Sigmoid colon (tissue), 7 donors: ENCODE results near the gene NUP98. TPM values are rescaled to one million over a fixed set of nuclear protein-coding genes. Genes with fewer than 3 reads are reported as not detected.
"Not testable (repeated sequence)": the region's sequence is repeated elsewhere in the genome, so short reads cannot be mapped to it uniquely, and the experiment has no call there.

Experiments
- DNase-seq: peaks from one replicate; pipeline ENCODE4 v3.0.0-alpha.2; 2019
- H3K27ac ChIP-seq, 4 donors: fragments of 200-600 bp; sonication (generic); one replicate each; pipeline ENCODE4 v1.5.1; 2016 to 2019; ENCODE audit warnings: mild to moderate bottlenecking in 1 of 4
- H3K27me3 ChIP-seq, 3 donors: fragments of 200-600 bp; sonication (generic); one replicate each; pipeline ENCODE4 v1.5.1; 2019; ENCODE audit warnings: mild to moderate bottlenecking in 1 of 3
- H3K36me3 ChIP-seq, 4 donors: fragments of 200-600 bp; sonication (generic); one replicate each; pipeline ENCODE4 v1.5.1; 2016 to 2019
- H3K4me1 ChIP-seq, 4 donors: fragments of 200-600 bp; sonication (generic); one replicate each; pipeline ENCODE4 v1.5.1; 2017 to 2019
- H3K4me3 ChIP-seq, 4 donors: fragments of 200-600 bp; sonication (generic); one replicate each; pipeline ENCODE4 v1.5.1; 2017 to 2019; ENCODE audit warnings: mild to moderate bottlenecking in 2 of 4, moderate library complexity in 1 of 4
- H3K9me3 ChIP-seq, 4 donors: fragments of 200-600 bp in 3 of 4; sonication (generic) in 3 of 4; one replicate each; pipeline versions ENCODE4 v1.5.1 to v1.6.1; 2013 to 2019
- EP300 ChIP-seq, 4 donors: sonication (generic); formaldehyde crosslinking; IDR thresholded peaks; one replicate each; pipeline ENCODE4 v1.6.1; 2017; ENCODE audit warnings: antibody characterized with exemption in 4 of 4
- POLR2A ChIP-seq, 2 donors: fragments of 450-650 bp; IDR thresholded peaks; one replicate each; pipeline ENCODE4 v1.6.1; 2016; ENCODE audit warnings: antibody characterized with exemption in 2 of 2, mild to moderate bottlenecking in 2 of 2, moderate library complexity in 2 of 2
- POLR2AphosphoS5 ChIP-seq, 4 donors: sonication (generic); formaldehyde crosslinking; IDR thresholded peaks; one replicate each; pipeline ENCODE4 v1.6.1; 2017; ENCODE audit warnings: antibody characterized with exemption in 4 of 4
- WGBS, 2 donors: extraction: QIAGEN DNeasy Blood & Tissue Kit; methylation state at CpG; one replicate each; pipeline ENCODE4 v1.1.7; 2013; 5-methylcytosine and 5-hydroxymethylcytosine counted together
- intact Hi-C: fragments of 100-400 bp; cut with DNase I; formaldehyde crosslinking; loops from one replicate; pipeline ENCODE4 v1.15.1; 2023
- polyA plus RNA-seq, 3 donors: library from polyadenylated mRNA; stranded (reverse); fragments of 200-250 nt; gene quantifications; one replicate each; pipeline ENCODE4 v1.2.3, GENCODE V29; 2013
- total RNA-seq, 4 donors: library from RNA; depleted of rRNA; stranded (reverse); fragments of >200 nt; gene quantifications; one replicate each; pipeline ENCODE4 v1.1.0, GENCODE V29; 2016
- TF ChIP-seq, protein P1 (sequence below), 4 experiments: fragments of 450-650 bp in 3 of 4; fragments of 200-600 bp in 1 of 4; IDR thresholded peaks; one replicate each; pipeline ENCODE4 v1.5.1; 2016 to 2019; ENCODE audit warnings: antibody characterized with exemption in 4 of 4, mild to moderate bottlenecking in 3 of 4, moderate library complexity in 2 of 4
- donor health status: healthy with polysubstance abuse.
- donor health status: Bipolar disorder and iron deficiency.
- donor health status: healthy.

The NUP98 gene
- total and polyA plus RNA-seq, 7 donors = 14.4 to 158 (median 83.5) TPM

DNA sequence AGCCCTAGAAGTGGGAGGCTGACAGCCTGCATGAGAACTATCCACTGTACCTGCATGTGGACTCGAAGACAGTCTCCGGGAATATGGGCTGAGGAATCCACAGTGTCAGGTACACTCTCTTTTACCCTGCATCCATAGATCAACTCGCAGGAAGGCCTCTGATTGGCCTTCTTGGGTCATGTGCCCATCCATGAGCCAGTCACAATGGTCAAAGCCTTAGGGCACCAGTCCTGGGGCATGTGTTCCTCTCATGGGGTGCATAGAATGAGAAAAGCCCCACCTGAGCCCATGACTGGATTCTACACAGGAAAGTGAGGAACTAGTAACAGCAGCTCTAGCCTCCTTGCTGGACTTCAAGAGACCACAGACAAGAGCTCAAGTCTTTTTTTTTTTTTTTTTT is 141.8 kb downstream of the NUP98 start:
- intact Hi-C loops = no loop called here
- TF ChIP-seq POLR2A (IDR thresholded peaks at IDR 0.05) (no peak), POLR2AphosphoS5 (IDR thresholded peaks at IDR 0.05) (no peak), EP300 (IDR thresholded peaks at IDR 0.05) (no peak)
- TF ChIP-seq, protein P1, sequence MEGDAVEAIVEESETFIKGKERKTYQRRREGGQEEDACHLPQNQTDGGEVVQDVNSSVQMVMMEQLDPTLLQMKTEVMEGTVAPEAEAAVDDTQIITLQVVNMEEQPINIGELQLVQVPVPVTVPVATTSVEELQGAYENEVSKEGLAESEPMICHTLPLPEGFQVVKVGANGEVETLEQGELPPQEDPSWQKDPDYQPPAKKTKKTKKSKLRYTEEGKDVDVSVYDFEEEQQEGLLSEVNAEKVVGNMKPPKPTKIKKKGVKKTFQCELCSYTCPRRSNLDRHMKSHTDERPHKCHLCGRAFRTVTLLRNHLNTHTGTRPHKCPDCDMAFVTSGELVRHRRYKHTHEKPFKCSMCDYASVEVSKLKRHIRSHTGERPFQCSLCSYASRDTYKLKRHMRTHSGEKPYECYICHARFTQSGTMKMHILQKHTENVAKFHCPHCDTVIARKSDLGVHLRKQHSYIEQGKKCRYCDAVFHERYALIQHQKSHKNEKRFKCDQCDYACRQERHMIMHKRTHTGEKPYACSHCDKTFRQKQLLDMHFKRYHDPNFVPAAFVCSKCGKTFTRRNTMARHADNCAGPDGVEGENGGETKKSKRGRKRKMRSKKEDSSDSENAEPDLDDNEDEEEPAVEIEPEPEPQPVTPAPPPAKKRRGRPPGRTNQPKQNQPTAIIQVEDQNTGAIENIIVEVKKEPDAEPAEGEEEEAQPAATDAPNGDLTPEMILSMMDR (IDR thresholded peaks at IDR 0.05) = no peak
- Histone ChIP-seq H3K4me3 (no peak overlapping the region), H3K9me3 (no peaks in the 10 kb centered on the region), H3K27ac (no peak overlapping the region), H3K27me3 (no peaks in the 10 kb centered on the region), H3K4me1 (no peaks in the 10 kb centered on the region), H3K36me3 (no peaks in the 10 kb centered on the region)
- 91 to 94% methylated on average over 3 of the region's 3 CpGs for WGBS, 2 donors
- DNase-seq = no peak

DNA sequence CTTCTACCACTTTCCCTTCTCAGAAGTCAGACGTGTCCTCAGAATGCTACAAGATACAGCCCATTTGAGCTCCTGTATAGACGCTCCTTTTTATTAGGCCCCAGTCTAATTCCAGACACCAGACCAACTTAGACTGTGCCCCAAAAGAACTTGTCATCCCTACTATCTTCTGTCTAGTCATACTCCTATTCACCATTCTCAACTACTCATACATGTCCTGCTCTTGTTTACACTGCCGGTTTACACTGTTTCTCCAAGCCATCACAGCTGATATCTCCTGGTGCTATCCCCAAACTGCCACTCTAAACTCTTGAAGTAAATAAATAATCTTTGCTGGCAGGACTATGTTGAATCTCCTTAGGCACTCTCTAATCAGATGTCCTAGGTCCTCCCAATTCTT is 144.8 kb downstream of the NUP98 start:
- H3K4me1 ChIP-seq, H3K4me3 ChIP-seq, H3K27me3 ChIP-seq, H3K9me3 ChIP-seq, DNase-seq, H3K27ac ChIP-seq, intact Hi-C loops, H3K36me3 ChIP-seq: not testable (repeated sequence)
- WGBS, 2 donors = 85 to 96% methylated on average over 2 of the region's 3 CpGs

DNA sequence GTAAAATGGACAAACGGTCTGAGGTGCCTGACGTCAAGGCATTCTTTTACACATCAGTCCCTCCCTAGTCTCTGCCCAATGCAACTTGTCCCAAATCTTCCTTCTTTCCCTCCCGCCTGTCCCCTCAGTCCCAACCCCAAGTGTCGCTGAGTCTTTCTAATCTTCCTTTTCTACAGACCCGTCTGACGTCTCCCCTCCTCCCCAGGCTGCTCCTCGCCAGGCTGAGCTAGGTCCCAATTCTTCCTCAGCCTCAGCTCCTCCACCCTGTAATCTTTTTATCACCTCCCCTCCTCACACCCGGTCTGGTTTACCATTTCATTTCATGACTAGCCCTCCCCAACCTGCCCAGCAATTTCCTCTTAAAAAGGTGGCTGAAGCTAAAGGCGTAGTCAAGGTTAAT is 148.0 kb downstream of the NUP98 start:
- 11 to 49% methylated on average over 9 of the region's 9 CpGs for WGBS, 2 donors
- H3K27ac ChIP-seq, intact Hi-C loops, DNase-seq, H3K9me3 ChIP-seq, H3K4me3 ChIP-seq, H3K27me3 ChIP-seq, H3K4me1 ChIP-seq, H3K36me3 ChIP-seq: not testable (repeated sequence)

DNA sequence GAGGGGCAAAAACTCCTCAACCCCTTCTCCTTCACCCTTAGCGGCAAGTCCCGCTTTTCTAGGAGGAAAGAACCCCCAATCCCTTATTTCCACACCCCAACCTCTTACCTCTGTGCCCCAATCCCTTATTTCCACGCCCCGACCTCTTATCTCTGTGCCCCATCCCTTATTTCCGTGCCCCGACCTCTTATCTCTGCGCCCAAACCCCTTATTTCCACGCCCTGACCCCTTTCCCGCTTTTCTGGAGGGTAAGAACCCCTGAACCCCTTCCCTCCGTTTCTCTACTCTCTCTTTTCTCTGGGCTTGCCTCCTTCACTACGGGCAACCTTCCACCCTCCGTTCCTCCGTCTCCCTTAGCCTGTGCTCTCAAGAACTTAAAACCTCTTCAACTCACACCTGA is 148.5 kb downstream of the NUP98 start:
- DNase-seq, H3K27ac ChIP-seq, H3K36me3 ChIP-seq, H3K9me3 ChIP-seq, H3K4me3 ChIP-seq, H3K27me3 ChIP-seq, intact Hi-C loops, H3K4me1 ChIP-seq: not testable (repeated sequence)
- 35 to 75% methylated on average over 13 of the region's 13 CpGs for WGBS, 2 donors

DNA sequence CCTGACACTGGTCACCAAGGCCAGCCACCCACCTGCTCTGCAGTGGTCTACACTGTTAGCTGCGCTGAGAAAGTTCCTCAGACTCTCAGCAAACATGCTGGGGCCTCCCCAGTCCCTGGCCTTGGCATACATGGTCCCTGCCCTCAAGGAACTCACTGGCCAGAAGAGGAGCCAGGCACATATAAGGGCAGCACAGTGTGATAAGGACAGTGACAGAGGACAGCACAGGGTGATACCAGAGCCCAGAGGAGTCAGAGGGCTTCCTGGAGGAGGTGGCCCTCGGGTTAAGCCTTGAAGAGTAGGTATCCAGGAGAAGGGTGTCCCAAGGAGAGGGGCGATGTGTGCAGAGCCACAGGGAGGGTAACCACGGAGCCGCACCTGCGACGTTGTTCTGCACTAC is 151.8 kb downstream of the NUP98 start:
- DNase-seq = no peak
- peaks cover 0 to 17% (median 15%) of the 10 kb centered on the region in 4 donors for H3K4me1 ChIP-seq
- WGBS, 2 donors = 74 to 86% methylated on average over 7 of the region's 7 CpGs
- no peak overlapping the region for H3K4me3 ChIP-seq
- intact Hi-C loops = no loop called here
- no peak overlapping the region for H3K27ac ChIP-seq
- TF ChIP-seq, protein P1 (IDR thresholded peaks at IDR 0.05) = no peak
- TF ChIP-seq POLR2AphosphoS5 (IDR thresholded peaks at IDR 0.05) (no peak), POLR2A (IDR thresholded peaks at IDR 0.05) (no peak), EP300 (IDR thresholded peaks at IDR 0.05) (no peak)
- no peaks in the 10 kb centered on the region for H3K9me3 ChIP-seq
- H3K27me3 ChIP-seq = peaks cover 0 to 9% (median 4%) of the 10 kb centered on the region in 3 donors
- H3K36me3 ChIP-seq = no peaks in the 10 kb centered on the region

DNA sequence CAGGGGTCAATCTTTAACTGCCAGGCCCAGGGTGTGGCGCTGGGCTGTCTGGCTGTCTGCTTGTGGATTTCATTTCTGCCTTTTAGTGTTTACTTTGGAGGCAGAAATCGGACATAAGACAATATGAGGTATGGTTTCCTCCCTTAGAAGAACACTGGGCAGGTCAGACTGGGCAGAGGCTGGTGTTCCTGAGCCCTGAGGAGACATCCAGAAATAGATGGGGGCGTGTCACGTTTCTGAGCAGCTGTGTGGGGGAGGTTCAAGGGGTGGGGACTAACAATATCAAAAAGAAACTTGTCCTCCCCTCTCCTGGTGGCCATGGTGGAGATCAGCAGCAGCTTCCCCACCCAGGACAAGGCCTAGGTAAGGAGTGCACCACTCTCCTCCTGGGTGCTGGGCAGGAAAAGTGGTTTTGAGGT is 152.5 kb downstream of the NUP98 start, which contains the start of gene ART1:
TSS of gene ART1 (plus strand) at position 312 of the 419 bp plus-strand sequence. CDS start 14,086 bp downstream, outside the sequence.
- no peaks in the 10 kb centered on the region for H3K9me3 ChIP-seq
- H3K4me3 ChIP-seq = no peak within 1 kb of the TSS
- TF ChIP-seq, protein P1 (IDR thresholded peaks at IDR 0.05) = no peak
- TF ChIP-seq EP300 (IDR thresholded peaks at IDR 0.05) (no peak), POLR2A (IDR thresholded peaks at IDR 0.05) (no peak), POLR2AphosphoS5 (IDR thresholded peaks at IDR 0.05) (no peak)
- no peaks in the 10 kb centered on the region for H3K36me3 ChIP-seq
- WGBS, 2 donors = 34 to 71% methylated on average over 4 of the region's 4 CpGs
- no peak for DNase-seq
- intact Hi-C loops = no loop called here
- peaks cover 0 to 9% (median 4%) of the 10 kb centered on the region in 3 donors for H3K27me3 ChIP-seq
- H3K4me1 ChIP-seq = peaks cover 0 to 17% (median 15%) of the 10 kb centered on the region in 4 donors
- H3K27ac ChIP-seq = no peak within 1 kb of the TSS

DNA sequence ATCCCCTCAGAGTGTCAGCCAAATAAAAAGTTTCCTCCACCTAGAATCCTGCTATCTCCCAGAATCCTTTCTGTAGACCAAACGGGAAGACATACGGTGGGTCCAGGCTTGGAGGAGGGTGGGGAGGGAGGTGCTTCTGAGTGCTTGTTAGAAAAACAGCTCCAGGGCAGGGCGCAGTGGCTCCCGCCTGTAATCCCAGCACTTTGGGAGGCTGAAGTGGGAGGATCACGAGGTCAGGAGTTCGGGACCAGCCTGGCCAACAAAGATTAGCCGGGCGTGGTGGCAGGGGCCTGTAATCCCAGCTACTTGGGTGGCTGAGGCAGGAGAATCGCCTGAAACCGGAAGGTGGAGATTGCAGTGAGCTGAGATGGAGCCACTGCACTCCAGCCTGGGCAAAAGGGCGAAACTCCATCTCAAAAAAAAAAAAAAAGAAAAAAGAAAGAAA is 154.2 kb downstream of the NUP98 start:
- WGBS, 2 donors = 17 to 43% methylated on average over 11 of the region's 11 CpGs
- H3K27ac ChIP-seq, H3K27me3 ChIP-seq, H3K36me3 ChIP-seq, DNase-seq, H3K9me3 ChIP-seq, intact Hi-C loops: not testable (repeated sequence)
- Histone ChIP-seq H3K4me1 (peaks cover 0 to 17% (median 15%) of the 10 kb centered on the region in 4 donors), H3K4me3 (peak overlapping the region in 1 of 4 donors; percentile 53)
